SU-DHL-6 (cell line): ENCODE measurements around the gene ASTN2.

Experiments
- CTCF ChIP-seq: fragments of 200-600 bp; sonication (generic); IDR thresholded peaks from one replicate; pipeline ENCODE4 v1.5.1; 2017; ENCODE audit warnings: antibody characterized with exemption, mild to moderate bottlenecking, low read length, moderate library complexity; ENCODE audit not compliant: insufficient read depth, poor library complexity, severe bottlenecking
- EZH2phosphoT487 ChIP-seq: fragments of 200-600 bp; sonication (generic), shearing (Covaris generic); conservative IDR thresholded peaks from 2 replicates; pipeline ENCODE4 v1.6.1; 2018; ENCODE audit warnings: mild to moderate bottlenecking, antibody characterized with exemption, low read length, moderate library complexity, mixed read lengths

- TF ChIP-seq CTCF (no peak), EZH2phosphoT487 (no peak)
Measured at GRCh38 chr9:116806075-116806474, 608.8 kb downstream of the ASTN2 start.
